Activated naive CD8-positive, alpha-beta T cell treated with anti-CD3 and anti-CD28 coated beads, Interleukin-2, amount 10 ng/mL, durations not matched to agents 7 days and 5 days (primary cell): Measurements from ENCODE around the gene TTC16. TPM values are rescaled to one million over a fixed set of nuclear protein-coding genes. Genes with fewer than 3 reads are reported as not detected.
"Not testable (repeated sequence)": the region's sequence is repeated elsewhere in the genome, so short reads cannot be mapped to it uniquely, and the experiment has no call there.

Source experiments
- ATAC-seq: fragments of 150-1000 bp; cut with Tn5 transposase; one replicate; pipeline ENCODE4 v1.10.0; 2021; ENCODE audit warnings: low read depth, moderate library complexity
- POLR2A ChIA-PET: fragments of 350-600 bp; sonication (Branson Sonifier 250); formaldehyde crosslinking; loops from one replicate; lab custom pipeline; 2021; ENCODE audit warnings: antibody characterized with exemption; lab: Charles Lee
- DNase-seq: peaks from one replicate; pipeline ENCODE4 v3.0.0; 2021
- H3K27ac Mint-ChIP-seq: one replicate; pipeline ENCODE4 v1.8.0; 2022; ENCODE audit warnings: mild to moderate bottlenecking, mixed read lengths
- H3K27me3 Mint-ChIP-seq: one replicate; pipeline ENCODE4 v1.8.0; 2022; ENCODE audit warnings: mild to moderate bottlenecking, moderate library complexity, mixed read lengths
- H3K36me3 Mint-ChIP-seq: one replicate; pipeline ENCODE4 v1.8.0; 2021; ENCODE audit warnings: mild to moderate bottlenecking, mixed read lengths
- H3K4me1 Mint-ChIP-seq: one replicate; pipeline ENCODE4 v1.8.0; 2021; ENCODE audit warnings: mixed read lengths
- H3K4me3 Mint-ChIP-seq: one replicate; pipeline ENCODE4 v1.8.0; 2022; ENCODE audit warnings: mild to moderate bottlenecking, moderate library complexity, mixed read lengths
- H3K9me3 Mint-ChIP-seq: one replicate; pipeline ENCODE4 v1.8.0; 2021; ENCODE audit warnings: mixed read lengths
- total RNA-seq, 2 experiments: library from RNA; stranded (reverse); gene quantifications; one replicate each; pipeline ENCODE4 v1.2.3, GENCODE V29; 2021

TTC16 gene
- total RNA-seq, 2 experiments from 2014 or later: 4.4 to 5.3 TPM

GRCh38 chr9:127756233-127756632 is 40.4 kb downstream of the TTC16 start:
- Mint-ChIP-seq H3K4me3 (no peak overlapping the region), H3K4me1 (peaks cover 2% of the 10 kb centered on the region), H3K27me3 (no peaks in the 10 kb centered on the region), H3K36me3 (peaks cover 16% of the 10 kb centered on the region), H3K9me3 (no peaks in the 10 kb centered on the region), H3K27ac (no peak overlapping the region)
- POLR2A ChIA-PET: interaction anchor here (0.6 to 1.1 kb wide), 3 partner anchors 13 to 21 kb away, joined by 3 to 5 read pairs (median 5); partner anchors contain the start of gene TOR2A
- DNase-seq (no peak), ATAC-seq (no peak)

GRCh38 chr9:127756776-127757175 is 40.9 kb downstream of the TTC16 start:
- H3K27ac Mint-ChIP-seq, H3K27me3 Mint-ChIP-seq, DNase-seq, H3K4me3 Mint-ChIP-seq, H3K4me1 Mint-ChIP-seq, ATAC-seq, H3K9me3 Mint-ChIP-seq: not testable (repeated sequence)
- POLR2A ChIA-PET: interaction anchor here (0.9 to 1.1 kb wide), 2 partner anchors 20 to 21 kb away, joined by 3 to 5 read pairs; partner anchors contain the start of gene TOR2A
- H3K36me3 Mint-ChIP-seq: peaks cover 14% of the 10 kb centered on the region

- peaks cover 21% of the 10 kb centered on the region for H3K36me3 Mint-ChIP-seq
- H3K4me1 Mint-ChIP-seq: peaks cover 11% of the 10 kb centered on the region
- H3K27me3 Mint-ChIP-seq: no peaks in the 10 kb centered on the region
- no peak for DNase-seq
- H3K27ac Mint-ChIP-seq: peak overlapping the region; percentile 57
- no peak for ATAC-seq
- no peaks in the 10 kb centered on the region for H3K9me3 Mint-ChIP-seq
- POLR2A ChIA-PET: interaction anchor here (0.7 to 2.1 kb wide), 2 partner anchors 9 to 12 kb away, joined by 3 to 7 read pairs; no protein-coding TSS in a partner anchor
- no peak overlapping the region for H3K4me3 Mint-ChIP-seq
Measured at GRCh38 chr9:127758843-127759242, 43.0 kb downstream of the TTC16 start.

DNA sequence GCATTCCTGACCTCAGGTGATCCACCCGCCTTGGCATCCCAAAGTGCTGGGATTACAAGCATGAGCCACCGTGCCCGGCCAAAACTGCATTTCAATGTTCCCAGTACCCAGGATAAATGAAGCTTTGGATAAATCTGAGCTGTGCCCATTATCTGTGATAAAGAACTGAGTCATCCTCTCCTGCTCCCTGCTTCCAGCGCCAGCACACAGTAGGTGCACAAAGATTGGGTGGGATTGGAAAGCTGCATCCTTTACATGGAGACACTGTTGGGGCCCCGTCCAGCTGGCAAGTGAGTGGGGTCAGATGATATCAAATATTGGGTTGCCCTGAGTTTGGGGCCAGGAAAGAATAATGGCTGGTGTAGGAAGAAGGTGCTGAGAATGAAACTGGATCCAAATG is 45.2 kb downstream of the TTC16 start:
- no peak overlapping the region for H3K4me3 Mint-ChIP-seq
- POLR2A ChIA-PET: interaction anchor here (1.1 kb wide), 1 partner anchor 10 kb away, joined by 3 read pairs; no protein-coding TSS in a partner anchor
- H3K36me3 Mint-ChIP-seq: peaks cover 36% of the 10 kb centered on the region
- no peak overlapping the region for H3K27ac Mint-ChIP-seq
- peaks cover 20% of the 10 kb centered on the region for H3K4me1 Mint-ChIP-seq
- no peaks in the 10 kb centered on the region for H3K9me3 Mint-ChIP-seq
- ATAC-seq (no peak), DNase-seq (no peak)
- H3K27me3 Mint-ChIP-seq: no peaks in the 10 kb centered on the region

GRCh38 chr9:127761491-127761956 is 45.6 kb downstream of the TTC16 start:
- DNase-seq (no peak), ATAC-seq (no peak)
- Mint-ChIP-seq H3K4me3 (no peak overlapping the region), H3K27me3 (no peaks in the 10 kb centered on the region), H3K36me3 (peaks cover 40% of the 10 kb centered on the region), H3K9me3 (no peaks in the 10 kb centered on the region), H3K4me1 (peaks cover 24% of the 10 kb centered on the region), H3K27ac (no peak overlapping the region)
- POLR2A ChIA-PET: interaction anchor here (1.1 to 1.2 kb wide), 2 partner anchors 10 to 24 kb away, joined by 3 to 6 read pairs; partner anchors contain the start of gene CDK9

- Mint-ChIP-seq H3K9me3 (no peaks in the 10 kb centered on the region), H3K27me3 (no peaks in the 10 kb centered on the region), H3K27ac (peak overlapping the region; percentile 1), H3K4me3 (no peak overlapping the region), H3K36me3 (peaks cover 46% of the 10 kb centered on the region), H3K4me1 (peaks cover 29% of the 10 kb centered on the region)
- ATAC-seq (no peak), DNase-seq (no peak)
- POLR2A ChIA-PET: interaction anchor here (1.1 to 1.5 kb wide), 3 partner anchors 9 to 23 kb away, joined by 3 to 6 read pairs (median 3); partner anchors contain the start of gene CDK9
Measured at GRCh38 chr9:127762111-127762676, 46.3 kb downstream of the TTC16 start.

DNA sequence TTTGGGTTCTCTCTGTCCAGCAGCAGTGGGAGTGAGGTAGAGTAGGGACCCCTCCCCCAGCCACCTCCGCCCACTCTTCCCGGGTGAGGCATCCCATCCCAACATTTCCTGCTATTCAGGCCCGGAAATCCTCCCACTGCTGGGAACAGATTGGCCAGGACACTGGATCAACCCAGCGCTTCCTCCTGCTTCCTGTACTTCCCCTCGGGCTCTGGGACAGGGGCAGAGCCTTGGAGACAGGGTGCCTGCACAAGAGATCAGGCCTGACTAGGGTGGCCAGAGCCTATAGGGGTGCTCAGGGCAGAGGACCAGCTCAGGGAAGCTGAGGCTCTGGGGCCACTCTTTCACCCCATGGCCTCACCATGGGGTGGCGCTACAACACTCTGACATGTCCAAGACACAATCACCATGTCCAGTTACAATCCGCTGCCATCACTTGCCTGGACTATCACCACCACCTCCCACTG is 48.1 kb downstream of the TTC16 start:
- H3K4me3 Mint-ChIP-seq: no peak overlapping the region
- no peak for ATAC-seq
- no peak for DNase-seq
- no peaks in the 10 kb centered on the region for H3K27me3 Mint-ChIP-seq
- peaks cover 52% of the 10 kb centered on the region for H3K36me3 Mint-ChIP-seq
- peaks cover 42% of the 10 kb centered on the region for H3K4me1 Mint-ChIP-seq
- no peaks in the 10 kb centered on the region for H3K9me3 Mint-ChIP-seq
- H3K27ac Mint-ChIP-seq: peak overlapping the region; percentile 69
- POLR2A ChIA-PET: interaction anchor here (1.3 to 1.5 kb wide), 2 partner anchors 18 to 106 kb away, joined by 3 read pairs; no protein-coding TSS in a partner anchor

DNA sequence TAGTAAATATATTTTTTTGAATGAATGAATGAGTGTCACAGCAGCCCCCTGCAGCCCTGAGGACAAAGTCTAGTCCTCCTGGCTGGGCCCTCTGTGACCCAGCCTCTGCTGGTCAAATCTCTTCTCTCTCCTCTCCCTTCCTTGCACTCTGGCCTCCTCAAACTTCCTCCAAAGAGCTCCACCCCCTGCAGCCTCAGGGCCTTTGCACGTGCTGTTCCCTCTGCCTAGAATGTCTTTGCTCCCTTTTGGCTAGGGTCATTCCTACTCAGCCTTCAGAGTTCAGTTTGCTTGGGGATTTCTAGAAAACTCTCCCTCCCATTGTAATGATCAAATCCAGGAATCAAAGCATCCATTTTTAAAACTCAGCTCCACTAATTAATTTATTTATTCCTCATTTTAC is 49.5 kb downstream of the TTC16 start:
- Mint-ChIP-seq H3K27me3 (no peaks in the 10 kb centered on the region), H3K4me1 (peaks cover 55% of the 10 kb centered on the region), H3K36me3 (peaks cover 55% of the 10 kb centered on the region), H3K27ac (peak overlapping the region; percentile 23), H3K4me3 (no peak overlapping the region), H3K9me3 (no peaks in the 10 kb centered on the region)
- ATAC-seq (no peak), DNase-seq (no peak)
- POLR2A ChIA-PET: interaction anchor here (0.7 to 2.8 kb wide), 6 partner anchors 11 to 150 kb away, joined by 3 to 12 read pairs (median 3); no protein-coding TSS in a partner anchor

DNA sequence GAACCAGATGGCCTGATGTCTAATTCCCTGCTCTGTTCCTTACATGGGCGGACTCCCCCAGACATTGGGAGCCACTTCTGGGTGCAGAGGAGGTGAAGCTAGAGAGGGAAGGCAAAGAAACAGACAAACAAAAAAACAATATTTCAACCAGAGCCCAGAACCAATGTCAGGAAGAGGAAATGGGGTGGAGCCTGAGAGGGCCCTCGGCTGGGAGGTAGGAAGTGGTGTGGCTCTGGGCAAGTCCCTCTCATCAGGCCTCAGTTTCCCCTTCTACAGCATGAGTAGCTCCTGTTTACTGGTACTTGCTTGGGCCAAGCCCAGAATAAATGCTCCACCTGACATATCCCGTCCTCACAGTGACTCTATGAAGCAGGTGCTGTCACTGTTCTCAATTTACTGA is 51.5 kb downstream of the TTC16 start:
- Mint-ChIP-seq H3K27ac (peak overlapping the region; percentile 90), H3K36me3 (peaks cover 54% of the 10 kb centered on the region), H3K27me3 (no peaks in the 10 kb centered on the region), H3K4me1 (peaks cover 69% of the 10 kb centered on the region), H3K4me3 (peak overlapping the region; percentile 61), H3K9me3 (no peaks in the 10 kb centered on the region)
- POLR2A ChIA-PET: interaction anchor here (0.8 to 2.8 kb wide), 10 partner anchors 9 to 148 kb away, joined by 4 to 17 read pairs (median 7); partner anchors contain the start of genes CDK9, SH2D3C and TOR2A
- ATAC-seq (no peak), DNase-seq (no peak)

DNA sequence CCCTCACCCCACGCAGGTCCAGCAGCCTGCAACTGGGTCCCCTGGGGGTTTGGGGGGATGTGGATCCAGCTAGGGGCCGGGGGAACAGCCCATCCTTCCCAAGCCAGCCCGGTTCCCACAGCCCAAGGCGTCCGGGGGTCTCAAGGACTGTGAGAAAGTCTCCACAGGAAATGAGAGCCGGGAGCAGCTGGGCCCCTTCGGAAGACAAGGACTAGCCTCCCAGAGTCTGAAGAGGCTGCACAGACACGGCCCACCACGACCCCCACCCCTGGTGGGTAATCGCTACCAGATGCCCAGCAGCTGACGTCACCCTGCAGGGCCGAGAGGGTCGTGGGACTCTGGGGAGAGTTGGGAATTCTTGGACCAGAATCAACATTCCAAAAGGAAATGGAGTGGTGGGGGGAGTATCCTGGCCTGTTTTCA is 52.0 kb downstream of the TTC16 start:
- Mint-ChIP-seq H3K4me1 (peaks cover 69% of the 10 kb centered on the region), H3K36me3 (peaks cover 52% of the 10 kb centered on the region), H3K27me3 (no peaks in the 10 kb centered on the region), H3K9me3 (no peaks in the 10 kb centered on the region), H3K4me3 (peak overlapping the region; percentile 76), H3K27ac (peak overlapping the region; percentile 90)
- ATAC-seq (no peak), DNase-seq (no peak)
- POLR2A ChIA-PET: interaction anchor here (0.8 to 2.8 kb wide), 8 partner anchors 8 to 148 kb away, joined by 4 to 17 read pairs (median 7); partner anchors contain the start of genes CDK9 and SH2D3C

- Mint-ChIP-seq H3K36me3 (peaks cover 50% of the 10 kb centered on the region), H3K9me3 (no peaks in the 10 kb centered on the region), H3K27me3 (no peaks in the 10 kb centered on the region), H3K4me1 (peaks cover 65% of the 10 kb centered on the region), H3K27ac (peak overlapping the region; percentile 82), H3K4me3 (peak overlapping the region; percentile 76)
- POLR2A ChIA-PET: interaction anchor here (2.2 to 4.3 kb wide), 5 partner anchors 10 to 101 kb away, joined by 7 to 57 read pairs (median 19); partner anchors contain the start of genes CDK9 and SH2D3C
- no peak for DNase-seq
- ATAC-seq: no peak
Measured at GRCh38 chr9:127768698-127769097, 52.8 kb downstream of the TTC16 start.

- Mint-ChIP-seq H3K27me3 (no peaks in the 10 kb centered on the region), H3K9me3 (no peaks in the 10 kb centered on the region), H3K4me1 (peaks cover 64% of the 10 kb centered on the region), H3K27ac (peak overlapping the region; percentile 82), H3K4me3 (peak overlapping the region; percentile 76), H3K36me3 (peaks cover 50% of the 10 kb centered on the region)
- ATAC-seq (no peak), DNase-seq (no peak)
- POLR2A ChIA-PET: interaction anchor here (1.0 to 4.3 kb wide), 5 partner anchors 10 to 136 kb away, joined by 4 to 57 read pairs (median 19); partner anchors contain the start of genes CDK9 and SH2D3C
Measured at GRCh38 chr9:127769101-127769500, 53.2 kb downstream of the TTC16 start.

DNA sequence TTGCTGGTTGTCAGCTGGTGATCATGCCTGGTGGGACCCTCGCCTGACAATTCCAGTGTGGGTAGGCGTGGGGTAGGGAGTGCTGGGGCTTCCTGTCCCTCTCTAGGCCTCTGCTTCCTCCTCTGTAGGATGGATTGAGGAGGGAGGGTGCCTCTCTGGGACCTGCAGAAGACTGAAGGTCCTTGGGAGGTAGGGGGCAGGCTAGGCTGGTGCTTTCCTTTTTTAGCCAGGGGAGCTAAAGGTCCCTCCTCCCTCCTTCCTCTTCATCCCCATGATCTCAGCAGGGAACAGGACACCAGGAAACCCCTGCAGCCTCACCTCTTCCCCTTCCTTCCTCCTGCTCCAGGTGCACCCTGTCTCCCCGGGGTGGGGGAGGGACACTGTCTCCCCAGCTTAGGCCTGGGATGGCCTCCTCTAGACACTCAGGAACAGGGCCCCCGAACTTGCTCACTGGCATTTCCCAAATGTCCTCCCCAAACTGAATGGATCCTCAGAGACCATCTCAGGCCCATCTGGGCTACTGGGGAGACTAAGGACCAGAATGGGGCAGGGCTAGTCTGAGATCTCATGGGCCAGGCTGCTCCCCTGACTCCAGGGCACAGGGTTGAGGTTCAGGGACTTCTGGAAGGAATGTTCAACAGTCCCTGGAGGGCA is 54.2 kb downstream of the TTC16 start:
- Mint-ChIP-seq H3K4me1 (peaks cover 65% of the 10 kb centered on the region), H3K27me3 (no peaks in the 10 kb centered on the region), H3K9me3 (no peaks in the 10 kb centered on the region), H3K4me3 (peak overlapping the region; percentile 89), H3K27ac (peak overlapping the region; percentile 88), H3K36me3 (peaks cover 51% of the 10 kb centered on the region)
- no peak for ATAC-seq
- POLR2A ChIA-PET: interaction anchor here (0.6 to 4.3 kb wide), 9 partner anchors 9 to 200 kb away, joined by 3 to 57 read pairs (median 11); partner anchors contain the start of genes CDK9 and SH2D3C
- DNase-seq: no peak
